Left ventricle myocardium inferior (tissue), 1 donor: Measurements from ENCODE around the gene CACNA2D1. TPM values are rescaled to one million over a fixed set of nuclear protein-coding genes. Genes with fewer than 3 reads are reported as not detected.
A peak's percentile ranks its signal among the peaks of the same experiment; 100 is the strongest.

Source experiments
- DNase-seq: peaks from one replicate; pipeline ENCODE4 v3.0.0-alpha.2; 2020
- H3K27ac ChIP-seq: fragments of 200-600 bp; replicated peaks from 2 replicates; pipeline ENCODE4 v1.8.0; 2021
- H3K27me3 ChIP-seq: fragments of 200-600 bp; 2 replicates; pipeline ENCODE4 v1.8.0; 2021; ENCODE audit warnings: low read depth
- H3K36me3 ChIP-seq: fragments of 200-600 bp; 2 replicates; pipeline ENCODE4 v1.8.0; 2021
- H3K4me1 ChIP-seq: fragments of 200-600 bp; 2 replicates; pipeline ENCODE4 v1.8.0; 2021
- H3K4me3 ChIP-seq: fragments of 200-600 bp; 2 replicates; pipeline ENCODE4 v1.8.0; 2021; ENCODE audit warnings: mild to moderate bottlenecking, moderate library complexity
- H3K9me3 ChIP-seq: fragments of 200-600 bp; replicated peaks from 2 replicates; pipeline ENCODE4 v1.8.0; 2021
- intact Hi-C: fragments of 100-400 bp; cut with micrococcal nuclease; formaldehyde crosslinking; loops from one replicate; pipeline ENCODE4 v1.11.0; 2022
- total RNA-seq: library from RNA; stranded (reverse); fragmentation: NEBNext Ultra II Directional; extraction: Animal tissue kit (Norgen Biotek cat#: 25700); gene quantifications from one replicate; pipeline ENCODE4 v1.2.1, GENCODE V29; 2021
- TF ChIP-seq, protein P1 (sequence below): fragments of 200-600 bp; IDR thresholded peaks from 2 replicates; pipeline ENCODE4 v1.8.0; 2021; ENCODE audit warnings: antibody characterized with exemption, mild to moderate bottlenecking, borderline replicate concordance
- donor health status: DM: no; HTN: yes; CAD: no; lungs with severe emphysema.

CACNA2D1 gene
- total RNA-seq, 1 donor from 2014 or later: 64.6 TPM

DNA sequence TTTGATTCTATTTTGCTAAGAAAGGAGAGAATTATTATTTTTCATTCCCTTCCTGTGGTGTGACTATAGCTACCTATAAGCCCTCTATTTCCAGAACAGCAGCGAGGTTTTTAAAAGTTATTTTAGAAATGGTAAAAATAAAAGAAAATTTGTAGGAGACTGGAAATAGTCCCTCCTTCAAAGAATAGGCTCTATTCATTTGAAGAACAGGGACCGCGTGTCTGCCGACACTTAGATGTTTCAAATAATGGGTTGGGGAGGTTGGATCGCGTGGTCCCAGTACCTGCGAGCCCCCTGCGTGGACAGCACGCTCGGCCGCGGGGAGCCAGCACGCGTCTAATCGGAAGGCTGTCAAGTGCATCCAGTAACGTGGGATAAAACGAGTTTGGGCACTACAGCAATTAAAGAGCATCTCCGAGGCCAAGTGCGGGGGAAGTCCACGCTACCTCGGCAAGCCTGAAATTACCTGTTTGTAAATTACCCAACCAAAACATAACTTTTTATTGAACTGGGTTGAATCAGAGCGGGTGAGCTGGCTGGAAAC lies 1.0 kb downstream of the CACNA2D1 start:
- Histone ChIP-seq H3K4me1 (peaks cover 59% of the 10 kb centered on the region), H3K4me3 (peak overlapping the region; percentile 77), H3K36me3 (no peaks in the 10 kb centered on the region), H3K27ac (peak overlapping the region; percentile 94), H3K27me3 (no peaks in the 10 kb centered on the region), H3K9me3 (no peaks in the 10 kb centered on the region)
- intact Hi-C loops: no loop called here
- DNase-seq: peak; percentile 22
- TF ChIP-seq, protein P1, sequence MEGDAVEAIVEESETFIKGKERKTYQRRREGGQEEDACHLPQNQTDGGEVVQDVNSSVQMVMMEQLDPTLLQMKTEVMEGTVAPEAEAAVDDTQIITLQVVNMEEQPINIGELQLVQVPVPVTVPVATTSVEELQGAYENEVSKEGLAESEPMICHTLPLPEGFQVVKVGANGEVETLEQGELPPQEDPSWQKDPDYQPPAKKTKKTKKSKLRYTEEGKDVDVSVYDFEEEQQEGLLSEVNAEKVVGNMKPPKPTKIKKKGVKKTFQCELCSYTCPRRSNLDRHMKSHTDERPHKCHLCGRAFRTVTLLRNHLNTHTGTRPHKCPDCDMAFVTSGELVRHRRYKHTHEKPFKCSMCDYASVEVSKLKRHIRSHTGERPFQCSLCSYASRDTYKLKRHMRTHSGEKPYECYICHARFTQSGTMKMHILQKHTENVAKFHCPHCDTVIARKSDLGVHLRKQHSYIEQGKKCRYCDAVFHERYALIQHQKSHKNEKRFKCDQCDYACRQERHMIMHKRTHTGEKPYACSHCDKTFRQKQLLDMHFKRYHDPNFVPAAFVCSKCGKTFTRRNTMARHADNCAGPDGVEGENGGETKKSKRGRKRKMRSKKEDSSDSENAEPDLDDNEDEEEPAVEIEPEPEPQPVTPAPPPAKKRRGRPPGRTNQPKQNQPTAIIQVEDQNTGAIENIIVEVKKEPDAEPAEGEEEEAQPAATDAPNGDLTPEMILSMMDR: no peak

DNA sequence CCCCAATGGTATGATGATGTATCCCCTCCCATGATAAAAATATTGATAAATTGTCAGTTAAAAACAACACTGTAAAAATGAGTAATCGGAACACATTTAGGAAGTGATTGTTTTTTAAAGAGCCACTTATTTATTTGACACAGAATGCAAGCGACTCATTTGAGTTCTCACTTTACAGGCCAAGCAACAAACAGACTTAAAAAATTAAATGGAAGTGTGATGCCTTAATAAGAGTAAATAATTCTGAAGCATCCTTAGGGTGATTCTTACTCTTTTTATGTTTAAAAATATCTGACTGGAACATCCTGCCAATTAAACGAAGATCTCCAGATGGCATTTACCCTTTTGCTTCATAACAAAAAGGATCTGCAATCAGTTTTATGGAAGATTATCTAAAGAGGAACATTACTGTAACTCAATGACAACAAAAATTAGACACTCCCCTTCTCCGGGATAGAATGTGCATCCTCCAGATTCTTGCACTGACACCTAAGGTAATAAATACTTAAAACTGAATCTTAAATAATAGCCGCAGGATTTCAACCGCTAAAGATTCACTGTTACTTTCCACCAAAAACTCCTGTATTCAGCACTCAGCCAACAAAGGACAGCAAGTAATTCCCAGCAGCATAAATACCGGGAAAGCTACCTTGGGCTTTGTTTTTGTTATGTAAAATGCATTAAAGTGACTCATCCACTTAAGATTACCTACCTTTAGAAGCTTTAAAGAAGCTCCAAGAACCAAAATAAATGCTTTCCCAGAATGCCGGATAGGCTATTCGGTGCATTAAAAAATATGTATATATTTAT lies 1.7 kb downstream of the CACNA2D1 start:
- H3K27me3 ChIP-seq: no peaks in the 10 kb centered on the region
- no peaks in the 10 kb centered on the region for H3K9me3 ChIP-seq
- H3K4me3 ChIP-seq: peak overlapping the region; percentile 77
- H3K27ac ChIP-seq: no peak overlapping the region
- DNase-seq: no peak
- intact Hi-C loops: no loop called here
- H3K4me1 ChIP-seq: peaks cover 59% of the 10 kb centered on the region
- TF ChIP-seq, protein P1: no peak
- H3K36me3 ChIP-seq: no peaks in the 10 kb centered on the region

DNA sequence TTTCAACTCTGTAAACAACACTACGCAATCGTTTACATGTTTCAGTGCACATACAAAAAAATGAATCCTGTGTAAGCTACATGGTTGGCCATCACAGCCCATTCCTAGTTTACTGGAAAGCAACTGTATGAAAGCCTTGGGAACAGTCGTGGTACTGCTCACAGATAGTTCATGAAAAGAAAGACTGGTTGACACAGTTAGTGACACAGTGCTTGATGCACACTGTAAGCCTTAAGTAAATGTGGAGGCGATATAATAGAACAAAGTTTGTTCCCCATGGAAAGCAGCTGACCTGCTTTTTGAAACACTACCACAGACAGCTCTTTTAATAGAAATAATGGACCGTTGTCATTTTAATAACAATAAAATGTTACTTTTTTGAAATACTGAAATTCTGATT lies 5.1 kb downstream of the CACNA2D1 start:
- intact Hi-C loops: no loop called here
- TF ChIP-seq, protein P1: no peak
- peaks cover 52% of the 10 kb centered on the region for H3K4me1 ChIP-seq
- DNase-seq: no peak
- no peaks in the 10 kb centered on the region for H3K27me3 ChIP-seq
- no peaks in the 10 kb centered on the region for H3K9me3 ChIP-seq
- H3K27ac ChIP-seq: no peak overlapping the region
- no peak overlapping the region for H3K4me3 ChIP-seq
- no peaks in the 10 kb centered on the region for H3K36me3 ChIP-seq

DNA sequence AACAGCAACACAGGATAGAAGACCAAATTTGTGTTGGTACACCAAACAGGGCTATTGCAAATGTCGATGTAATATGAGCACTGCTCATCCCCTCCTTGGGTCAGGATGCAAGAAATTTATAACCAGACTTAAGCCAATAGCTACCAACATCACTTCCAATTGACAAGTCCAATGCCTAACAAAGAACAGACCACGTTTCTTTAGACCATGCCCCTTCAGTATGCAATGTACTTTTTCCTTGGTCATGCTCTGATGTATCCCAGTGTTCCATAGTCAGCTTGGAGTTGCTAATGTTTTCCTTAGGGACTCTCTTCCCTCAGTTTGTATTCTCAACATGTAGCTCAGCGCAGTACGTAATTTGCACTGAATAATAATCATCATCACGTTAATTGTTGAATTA lies 7.8 kb downstream of the CACNA2D1 start:
- peaks cover 24% of the 10 kb centered on the region for H3K4me1 ChIP-seq
- TF ChIP-seq, protein P1: no peak
- H3K27ac ChIP-seq: no peak overlapping the region
- no peak for DNase-seq
- intact Hi-C loops: no loop called here
- no peaks in the 10 kb centered on the region for H3K27me3 ChIP-seq
- no peaks in the 10 kb centered on the region for H3K36me3 ChIP-seq
- no peak overlapping the region for H3K4me3 ChIP-seq
- H3K9me3 ChIP-seq: no peaks in the 10 kb centered on the region

DNA sequence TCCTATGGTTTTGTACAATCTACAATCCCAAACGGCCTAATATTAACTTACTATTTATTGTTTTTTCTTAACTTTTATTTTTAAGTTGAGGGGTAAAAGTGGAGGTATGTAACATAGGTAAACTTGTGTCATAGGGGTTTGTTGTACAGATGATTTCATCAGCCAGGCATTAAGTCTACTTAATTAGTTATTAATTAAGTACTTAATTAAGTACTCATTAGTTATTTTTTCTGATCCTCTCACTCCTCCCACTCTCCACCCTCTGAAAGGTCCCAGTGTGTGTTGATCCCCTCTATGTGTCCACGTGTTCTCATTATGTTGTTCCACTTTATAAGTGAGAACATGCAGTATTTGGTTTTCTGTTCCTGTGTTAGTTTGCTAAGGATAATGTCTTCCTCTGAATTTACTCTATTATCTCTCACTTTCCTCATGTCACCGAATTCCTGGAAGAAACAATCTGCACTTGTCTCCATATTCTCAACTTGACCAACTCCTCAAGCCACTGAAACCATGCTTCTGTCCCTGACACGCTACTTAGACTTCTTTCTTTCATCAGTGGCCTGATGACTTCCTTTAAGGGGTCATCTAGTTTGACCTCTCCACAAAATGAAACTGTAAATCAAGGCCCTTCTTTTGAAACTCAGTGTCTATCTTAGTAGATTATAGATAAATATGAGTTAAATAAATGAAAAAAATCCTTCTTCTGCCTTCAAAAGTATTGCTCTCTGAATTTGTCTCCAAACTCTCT lies 9.1 kb downstream of the CACNA2D1 start:
- Histone ChIP-seq H3K9me3 (no peaks in the 10 kb centered on the region), H3K4me3 (no peak overlapping the region), H3K27me3 (no peaks in the 10 kb centered on the region), H3K27ac (no peak overlapping the region), H3K36me3 (no peaks in the 10 kb centered on the region), H3K4me1 (peaks cover 11% of the 10 kb centered on the region)
- DNase-seq: no peak
- intact Hi-C loops: no loop called here
- TF ChIP-seq, protein P1: no peak
